ENCODE data around the gene FARP1. TPM values are rescaled to one million over a fixed set of nuclear protein-coding genes. Genes with fewer than 3 reads are reported as not detected.

Gene FARP1
- polyA plus RNA-seq, 1 of the 3 experiments (the other 2 are of a cell fraction) = 12.0 TPM

DNA sequence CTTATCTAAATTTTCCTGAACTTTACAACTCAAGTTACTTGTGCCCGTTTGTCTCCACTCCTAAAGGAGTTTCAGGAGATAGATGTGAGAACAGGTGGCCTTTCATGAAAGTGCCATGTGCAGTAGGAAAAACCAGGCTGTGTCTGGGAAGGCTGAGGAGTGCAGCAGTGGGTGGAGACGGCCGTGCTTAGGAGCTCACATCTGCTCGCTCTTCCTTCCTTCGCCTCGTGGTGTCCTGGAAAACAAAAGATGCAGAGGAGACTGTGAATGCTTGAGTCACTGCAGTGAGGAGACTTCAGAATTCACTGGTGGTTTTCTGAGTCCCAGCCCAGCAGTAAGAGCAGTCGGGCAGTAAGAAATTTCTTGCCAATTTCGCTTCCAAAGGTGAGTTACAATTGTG is 172.6 kb downstream of the FARP1 start:
- no peak for DNase-seq
- Histone ChIP-seq H3K9me3 (no peaks in the 10 kb centered on the region), H3K36me3 (replicated peaks in 1 of 2; ENCODE audit: control insufficient read depth in 1 of 2, insufficient read depth in 2 of 2, low read length in 1 of 2) (no peaks in the 10 kb centered on the region), H3K27me3 (ENCODE audit: insufficient read depth) (no peaks in the 10 kb centered on the region), H3K4me2 (no peak overlapping the region), H3K9ac (no peak overlapping the region), H3F3A (replicated peaks; ENCODE audit: insufficient read depth) (no peaks in the 10 kb centered on the region), H4K20me1 (ENCODE audit: insufficient read depth) (no peaks in the 10 kb centered on the region), H3K79me2 (ENCODE audit: insufficient read depth) (no peaks in the 10 kb centered on the region; the same call in 1 of the 2 replicates), H3K4me3 (ENCODE audit: low read depth in 2 of 2, low read length in 1 of 2) (no peak overlapping the region), H3K4me1 (ENCODE audit: control insufficient read depth in 1 of 2, insufficient read depth in 2 of 2, low read depth in 1 of 2, low read length in 1 of 2) (no peaks in the 10 kb centered on the region), H3K9me2 (no peaks in the 10 kb centered on the region), H2AFZ (ENCODE audit: low read depth) (no peak overlapping the region), H3K27ac (ENCODE audit: low read depth in 2 of 2, low read length in 1 of 2) (no peak overlapping the region)
- POLR2A ChIA-PET = interaction anchor here (1.0 kb wide), 1 partner anchor 20 kb away, joined by 3 read pairs; no protein-coding TSS in a partner anchor
- TF ChIP-seq, protein P1, sequence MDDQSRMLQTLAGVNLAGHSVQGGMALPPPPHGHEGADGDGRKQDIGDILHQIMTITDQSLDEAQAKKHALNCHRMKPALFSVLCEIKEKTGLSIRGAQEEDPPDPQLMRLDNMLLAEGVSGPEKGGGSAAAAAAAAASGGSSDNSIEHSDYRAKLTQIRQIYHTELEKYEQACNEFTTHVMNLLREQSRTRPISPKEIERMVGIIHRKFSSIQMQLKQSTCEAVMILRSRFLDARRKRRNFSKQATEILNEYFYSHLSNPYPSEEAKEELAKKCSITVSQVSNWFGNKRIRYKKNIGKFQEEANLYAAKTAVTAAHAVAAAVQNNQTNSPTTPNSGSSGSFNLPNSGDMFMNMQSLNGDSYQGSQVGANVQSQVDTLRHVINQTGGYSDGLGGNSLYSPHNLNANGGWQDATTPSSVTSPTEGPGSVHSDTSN (IDR thresholded peaks at IDR 0.05) = no peak
- no peak for TF ChIP-seq RFX5 (IDR thresholded peaks at IDR 0.05; ENCODE audit: low read length)
- no peak for TF ChIP-seq MXI1 (IDR thresholded peaks at IDR 0.05; ENCODE audit: low read depth, low read length)
- TF ChIP-seq, protein P2, sequence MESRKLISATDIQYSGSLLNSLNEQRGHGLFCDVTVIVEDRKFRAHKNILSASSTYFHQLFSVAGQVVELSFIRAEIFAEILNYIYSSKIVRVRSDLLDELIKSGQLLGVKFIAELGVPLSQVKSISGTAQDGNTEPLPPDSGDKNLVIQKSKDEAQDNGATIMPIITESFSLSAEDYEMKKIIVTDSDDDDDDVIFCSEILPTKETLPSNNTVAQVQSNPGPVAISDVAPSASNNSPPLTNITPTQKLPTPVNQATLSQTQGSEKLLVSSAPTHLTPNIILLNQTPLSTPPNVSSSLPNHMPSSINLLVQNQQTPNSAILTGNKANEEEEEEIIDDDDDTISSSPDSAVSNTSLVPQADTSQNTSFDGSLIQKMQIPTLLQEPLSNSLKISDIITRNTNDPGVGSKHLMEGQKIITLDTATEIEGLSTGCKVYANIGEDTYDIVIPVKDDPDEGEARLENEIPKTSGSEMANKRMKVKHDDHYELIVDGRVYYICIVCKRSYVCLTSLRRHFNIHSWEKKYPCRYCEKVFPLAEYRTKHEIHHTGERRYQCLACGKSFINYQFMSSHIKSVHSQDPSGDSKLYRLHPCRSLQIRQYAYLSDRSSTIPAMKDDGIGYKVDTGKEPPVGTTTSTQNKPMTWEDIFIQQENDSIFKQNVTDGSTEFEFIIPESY (IDR thresholded peaks at IDR 0.05; ENCODE audit: borderline replicate concordance, low read depth) = no peak
- no peak for TF ChIP-seq JUND (IDR thresholded peaks at IDR 0.05)
- WGBS (ENCODE audit: low lambda C conversion rate) = 91% methylated on average over 8 of the region's 8 CpGs
- CTCF ChIA-PET = no interaction called here

DNA sequence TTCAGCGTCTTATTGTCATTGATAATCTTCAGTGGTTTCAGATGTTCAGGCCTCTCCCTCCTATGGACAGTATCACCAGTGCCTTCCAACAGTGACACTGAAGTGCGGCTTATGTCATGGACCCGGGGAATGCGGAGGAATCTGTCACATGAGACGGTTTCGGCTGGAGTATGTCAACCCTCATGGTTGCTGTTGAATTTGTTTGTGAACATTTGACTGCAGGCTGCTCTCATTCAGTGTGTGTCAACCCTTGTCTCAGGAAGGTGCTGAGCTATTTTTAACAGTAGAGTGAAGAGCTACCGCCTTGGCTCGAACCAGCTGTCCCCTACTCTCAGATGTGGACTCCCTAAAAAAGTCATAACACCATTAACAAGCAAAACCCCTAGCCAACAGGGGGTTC is 173.0 kb downstream of the FARP1 start:
- Histone ChIP-seq H3K36me3 (replicated peaks in 1 of 2; ENCODE audit: control insufficient read depth in 1 of 2, insufficient read depth in 2 of 2, low read length in 1 of 2) (no peaks in the 10 kb centered on the region), H3K9me3 (no peaks in the 10 kb centered on the region), H3K4me1 (ENCODE audit: control insufficient read depth in 1 of 2, insufficient read depth in 2 of 2, low read depth in 1 of 2, low read length in 1 of 2) (no peaks in the 10 kb centered on the region), H3K4me3 (ENCODE audit: low read depth in 2 of 2, low read length in 1 of 2) (no peak overlapping the region), H2AFZ (ENCODE audit: low read depth) (no peak overlapping the region), H3K27me3 (ENCODE audit: insufficient read depth) (no peaks in the 10 kb centered on the region), H3K4me2 (no peak overlapping the region), H3F3A (replicated peaks; ENCODE audit: insufficient read depth) (no peaks in the 10 kb centered on the region), H3K79me2 (ENCODE audit: insufficient read depth) (no peaks in the 10 kb centered on the region; the same call in 1 of the 2 replicates), H3K9ac (no peak overlapping the region), H4K20me1 (ENCODE audit: insufficient read depth) (no peaks in the 10 kb centered on the region), H3K9me2 (no peaks in the 10 kb centered on the region), H3K27ac (ENCODE audit: low read depth in 2 of 2, low read length in 1 of 2) (no peak overlapping the region)
- TF ChIP-seq SIN3A (IDR thresholded peaks at IDR 0.05; ENCODE audit: borderline replicate concordance, low read depth, low read length) (no peak), YY1 (IDR thresholded peaks at IDR 0.05; ENCODE audit: low read depth) (no peak), TAF1 (IDR thresholded peaks at IDR 0.05; ENCODE audit: borderline replicate concordance, low read depth, low read length) (no peak)
- no peak for DNase-seq
- POLR2A ChIA-PET = interaction anchor here (1.0 kb wide), 1 partner anchor 20 kb away, joined by 3 read pairs; no protein-coding TSS in a partner anchor
- CTCF ChIA-PET = no interaction called here
- 96% methylated on average over 8 of the region's 8 CpGs for WGBS (ENCODE audit: low lambda C conversion rate)
